Cerebellar nuclear complex (tissue), 1 donor: ENCODE data around the gene ADARB2.

ENCODE experiments used
- DNase-seq, 2 experiments: peaks; one replicate each; lab custom pipeline; 2025; lab: John Stamatoyannopoulos, UW

Gene ADARB2

GRCh38 chr10:1685699-1686490 lies 51.4 kb downstream of the ADARB2 start:
- no peak for DNase-seq

DNA sequence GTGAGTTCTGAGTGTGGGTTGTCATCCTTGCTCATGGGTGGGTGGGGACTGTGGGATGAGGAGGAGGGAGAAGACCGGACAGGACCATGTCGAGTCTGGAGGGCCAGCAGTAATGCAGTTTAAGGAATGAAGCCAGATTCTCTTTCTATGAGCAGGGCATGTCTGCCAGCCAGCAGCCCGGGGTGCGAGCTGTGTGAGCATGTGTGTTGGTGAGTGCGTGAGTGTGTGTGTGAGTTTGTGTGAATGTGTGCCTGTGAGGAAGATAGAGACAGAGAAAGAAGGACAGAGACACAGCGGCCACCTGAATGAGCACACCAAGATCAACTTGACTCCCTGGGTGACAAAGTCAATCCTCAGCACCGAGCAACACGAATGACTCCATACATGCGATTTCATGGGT lies 52.3 kb downstream of the ADARB2 start:
- DNase-seq: no peak

- DNase-seq: no peak
These were observed 53.7 kb downstream of the ADARB2 start for GRCh38 chr10:1683649-1684048.

DNA sequence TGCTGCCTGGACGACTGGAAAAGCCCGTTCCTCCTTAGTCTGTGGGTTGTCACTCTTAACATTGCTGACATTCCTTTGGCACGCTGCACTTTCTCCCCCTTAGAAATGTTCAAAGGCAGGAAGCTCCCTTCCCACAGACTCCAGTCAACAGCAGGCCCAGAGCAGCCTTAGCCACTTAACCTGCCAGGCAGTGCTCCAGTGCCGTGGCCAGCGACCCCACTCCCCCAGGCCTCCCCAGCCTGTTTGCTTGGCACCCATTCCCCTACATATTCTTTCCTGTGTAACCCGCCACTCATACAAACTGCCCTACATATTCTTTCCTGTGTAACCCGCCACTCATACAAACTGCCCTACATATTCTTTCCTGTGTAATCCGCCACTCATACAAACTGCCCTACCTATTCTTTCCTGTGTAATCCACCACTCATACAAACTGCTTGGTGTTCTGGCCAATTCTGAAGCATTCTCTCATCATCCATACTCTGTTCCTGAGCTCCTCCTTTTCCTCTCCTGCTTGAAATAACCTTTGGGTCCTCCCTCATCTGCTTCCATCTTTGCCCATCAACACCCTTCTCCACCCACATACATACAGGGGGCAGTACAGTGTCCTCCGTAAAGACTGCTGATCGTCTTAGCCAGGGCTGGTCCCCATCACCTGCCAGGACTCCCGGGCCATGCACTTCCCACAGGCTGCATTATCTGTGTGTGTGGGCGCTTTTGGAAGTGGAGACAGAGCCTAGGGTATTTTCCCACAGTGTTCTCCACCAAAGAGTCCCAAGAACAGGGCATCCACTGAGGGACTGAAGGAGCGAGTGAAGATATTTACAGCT lies 57.3 kb downstream of the ADARB2 start:
- no peak for DNase-seq

GRCh38 chr10:1678084-1678483 lies 59.2 kb downstream of the ADARB2 start:
- DNase-seq: no peak

DNA sequence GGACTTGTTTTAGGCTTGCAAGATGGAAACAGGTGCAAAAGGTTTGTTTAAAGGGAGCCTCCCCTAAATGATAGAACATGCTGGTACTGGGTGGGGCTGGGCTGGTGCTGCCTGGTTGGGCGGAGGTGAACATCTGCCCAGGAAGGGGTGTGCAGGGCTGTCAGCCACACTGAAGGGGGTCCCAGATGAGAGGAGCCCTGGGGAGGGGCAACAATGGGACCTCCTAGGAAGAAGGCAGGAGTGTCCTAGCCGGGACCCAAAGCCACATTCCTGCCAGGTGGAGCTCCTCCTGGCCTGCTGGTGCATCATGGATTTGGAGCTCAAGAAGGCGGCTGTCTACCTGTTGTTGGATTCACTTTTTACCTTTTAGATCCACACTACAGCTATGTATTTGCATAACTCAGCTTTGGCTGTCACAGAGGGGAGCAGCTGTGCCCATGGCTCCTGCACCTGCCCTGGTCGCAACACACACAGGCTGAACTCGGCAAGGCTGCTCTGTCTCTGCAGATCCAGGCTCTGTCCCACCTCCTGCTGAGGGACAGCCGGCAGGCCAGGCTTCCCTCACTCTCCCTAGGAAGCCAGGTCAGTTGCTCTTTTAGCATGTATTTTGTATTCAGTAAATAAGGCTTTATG lies 59.9 kb downstream of the ADARB2 start:
- DNase-seq: peak in 1 of 2 experiments; percentile 2

DNA sequence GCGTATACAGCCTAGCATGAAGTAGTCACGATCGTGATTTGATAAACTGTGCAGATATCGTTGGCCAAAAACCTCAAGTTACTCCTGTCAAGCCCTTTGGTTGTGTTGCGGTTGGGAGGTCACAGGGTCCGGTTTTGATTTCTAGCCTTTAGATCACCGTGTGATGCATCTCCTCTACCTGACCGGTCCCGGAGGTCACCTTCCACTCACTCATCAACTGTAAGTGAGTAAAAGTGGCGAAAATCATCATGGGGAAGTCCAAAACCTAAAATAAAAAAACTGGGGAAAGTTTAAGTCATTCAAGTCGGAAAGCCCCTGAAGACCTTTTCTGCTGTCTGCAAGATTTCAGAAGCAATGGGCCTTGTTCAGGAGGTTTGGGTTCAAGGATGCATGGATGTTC lies 62.8 kb downstream of the ADARB2 start:
- DNase-seq: no peak

GRCh38 chr10:1673568-1674345 lies 63.6 kb downstream of the ADARB2 start:
- no peak for DNase-seq

GRCh38 chr10:1672001-1672781 lies 65.1 kb downstream of the ADARB2 start:
- DNase-seq: no peak

DNA sequence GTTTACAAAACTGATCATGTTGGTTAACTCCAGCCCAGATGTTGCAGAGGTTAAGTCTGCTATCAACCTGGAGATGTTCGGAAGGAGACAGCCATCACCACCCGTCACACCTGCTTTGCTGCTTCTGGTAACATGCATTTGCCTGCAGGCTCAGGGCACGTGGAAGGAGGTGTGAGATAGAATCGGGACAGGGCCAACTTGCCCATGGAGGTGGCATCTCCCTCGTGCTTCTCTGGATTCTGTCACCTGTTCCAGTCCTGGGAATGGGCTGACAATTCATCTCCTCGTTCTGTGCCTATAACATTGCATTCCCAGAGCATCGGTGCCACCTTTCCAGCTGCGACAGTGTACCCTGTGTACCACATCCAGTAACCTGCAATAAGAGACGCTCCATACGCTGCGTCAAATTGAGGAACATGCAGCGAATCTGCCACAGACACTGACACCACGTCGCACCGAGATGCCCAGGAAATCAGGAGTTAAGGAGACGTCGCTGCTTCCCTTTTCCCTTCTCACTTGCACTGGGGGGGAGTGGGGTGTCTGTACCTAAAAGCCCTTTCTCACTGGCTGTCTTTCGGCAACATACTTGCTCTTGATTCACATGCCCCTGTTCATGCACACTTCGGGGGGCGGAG lies 65.8 kb downstream of the ADARB2 start:
- no peak for DNase-seq

DNA sequence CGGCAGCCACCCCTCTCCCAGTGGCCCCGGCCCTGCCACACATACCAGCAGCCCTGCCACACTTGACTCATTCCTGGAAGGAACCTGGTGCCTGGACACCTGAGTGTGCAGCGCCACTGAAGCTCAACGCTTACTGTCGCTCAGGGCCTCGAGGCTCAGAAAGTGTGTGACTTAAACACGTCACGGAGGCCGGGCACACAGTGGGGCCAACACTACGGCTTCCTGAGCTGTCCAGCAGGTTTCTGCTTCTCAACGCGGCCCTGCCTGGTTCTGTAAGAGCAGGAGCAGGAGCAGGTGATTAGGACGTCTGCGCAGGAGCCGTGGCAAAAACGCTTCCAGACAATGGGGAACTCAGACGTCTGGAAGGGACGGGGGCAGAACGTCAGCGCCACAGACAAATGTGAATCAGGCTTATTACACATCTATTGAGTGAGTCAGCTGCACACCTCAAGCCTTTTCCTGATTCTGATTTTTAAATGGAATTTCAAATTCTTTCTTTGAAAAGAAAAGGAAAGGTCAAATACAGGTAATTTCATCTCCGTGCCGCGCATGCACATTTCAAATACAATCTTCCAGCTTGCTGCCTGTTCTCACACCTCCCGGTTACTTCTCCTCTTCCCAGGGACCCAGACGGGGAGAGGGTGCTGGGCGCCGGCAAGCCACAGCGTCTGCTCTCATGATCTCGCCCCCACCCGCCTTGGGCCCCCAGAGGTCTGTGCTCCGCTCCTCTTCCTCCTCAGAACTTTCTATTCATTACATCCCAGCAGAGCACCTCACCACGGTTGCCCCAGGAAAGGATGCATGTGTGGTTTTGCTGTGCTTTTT lies 66.6 kb downstream of the ADARB2 start:
- no peak for DNase-seq

- DNase-seq: no peak
These were observed 67.9 kb downstream of the ADARB2 start for GRCh38 chr10:1669433-1669832.

- no peak for DNase-seq
These were observed 68.9 kb downstream of the ADARB2 start for GRCh38 chr10:1668399-1668798.

- DNase-seq: no peak
These were observed 69.9 kb downstream of the ADARB2 start for GRCh38 chr10:1667392-1667791.

GRCh38 chr10:1666147-1666546 lies 71.2 kb downstream of the ADARB2 start:
- no peak for DNase-seq

DNA sequence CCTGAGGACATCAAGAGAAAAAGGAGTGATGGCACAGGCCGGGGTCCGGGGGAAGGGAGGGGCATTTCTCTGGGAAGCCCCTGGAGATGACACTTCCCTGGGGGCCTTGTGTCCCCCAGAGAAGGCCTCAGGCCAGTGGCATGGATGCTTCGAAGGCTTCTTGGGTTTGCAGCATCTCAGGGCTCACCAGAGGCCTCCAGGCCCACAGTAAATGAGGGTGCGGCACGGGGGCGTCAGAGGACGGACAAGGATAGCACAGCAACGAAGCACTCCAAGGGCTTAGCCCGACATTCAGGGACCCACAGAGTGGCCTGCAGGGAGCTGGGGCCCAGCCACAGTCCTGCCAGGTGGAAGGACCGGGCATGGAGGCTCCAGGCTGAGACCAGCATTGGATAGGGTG lies 71.6 kb downstream of the ADARB2 start:
- no peak for DNase-seq

DNA sequence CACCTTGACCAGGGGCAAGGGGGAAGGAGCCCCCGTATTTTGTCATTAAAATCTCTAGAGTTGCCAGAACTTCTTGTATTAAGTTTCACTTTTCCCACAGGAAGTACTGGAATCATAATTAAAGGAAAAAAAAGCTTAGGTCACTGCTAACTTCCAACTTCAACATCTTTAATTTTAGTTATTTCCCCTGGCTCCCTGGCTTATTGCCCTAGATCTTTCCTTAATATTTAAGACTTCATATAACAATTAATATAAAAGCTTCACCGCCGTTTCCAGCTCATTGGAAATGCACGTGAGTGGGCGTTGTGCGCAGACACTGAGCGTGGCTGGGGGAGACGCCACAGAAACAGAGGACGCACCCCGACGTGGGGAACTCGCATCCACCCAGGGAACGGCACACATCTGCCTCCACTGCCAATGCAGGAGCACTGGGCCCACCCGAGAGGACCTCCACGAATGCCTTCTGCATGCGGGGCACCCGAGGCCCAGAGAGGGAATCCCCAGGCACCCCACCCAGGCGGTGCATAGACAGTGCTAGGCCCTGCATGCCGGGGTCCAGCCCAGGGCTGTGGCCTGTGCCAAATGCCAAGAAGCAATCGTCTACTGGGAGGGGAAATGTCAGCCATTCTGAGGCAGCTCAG lies 72.2 kb downstream of the ADARB2 start:
- DNase-seq: no peak

- no peak for DNase-seq
These were observed 72.9 kb downstream of the ADARB2 start for GRCh38 chr10:1664333-1664964.

GRCh38 chr10:1663226-1663625 lies 74.1 kb downstream of the ADARB2 start:
- no peak for DNase-seq
